WTC11 (cell line): ENCODE results near the gene BMP2. TPM values are rescaled to one million over a fixed set of nuclear protein-coding genes. Genes with fewer than 3 reads are reported as not detected.

Experiments used
- ATAC-seq: fragments of 200-7000 bp; cut with Tn5 transposase; 2 replicates; pipeline ENCODE4 v1.10.0; 2021; ENCODE audit warnings: mild to moderate bottlenecking, moderate library complexity
- CTCF ChIA-PET: fragments of 300-600 bp; sonication (Branson Sonifier 250); formaldehyde crosslinking; loops from one replicate; lab custom pipeline; 2021; ENCODE audit warnings: antibody characterized with exemption; lab: Charles Lee
- POLR2A ChIA-PET: fragments of 350-600 bp; sonication (Branson Sonifier 250); formaldehyde crosslinking; loops from one replicate; lab custom pipeline; 2021; ENCODE audit warnings: antibody characterized with exemption; lab: Charles Lee
- DNase-seq: peaks from one replicate; pipeline ENCODE4 v3.0.0; 2021; ENCODE audit warnings: low spot score
- H3K27ac Mint-ChIP-seq: 2 replicates; pipeline ENCODE4 v1.8.0; 2021; ENCODE audit warnings: mixed read lengths
- H3K27me3 Mint-ChIP-seq: 2 replicates; pipeline ENCODE4 v1.8.0; 2021; ENCODE audit warnings: low read depth, mild to moderate bottlenecking, moderate library complexity, mixed read lengths
- H3K36me3 Mint-ChIP-seq: 2 replicates; pipeline ENCODE4 v1.8.0; 2021; ENCODE audit warnings: mixed read lengths
- H3K4me1 Mint-ChIP-seq: 2 replicates; pipeline ENCODE4 v1.8.0; 2022; ENCODE audit warnings: mixed read lengths
- H3K4me3 Mint-ChIP-seq: 2 replicates; pipeline ENCODE4 v1.8.0; 2021; ENCODE audit warnings: mild to moderate bottlenecking, moderate library complexity, mixed read lengths
- H3K9me3 Mint-ChIP-seq: 2 replicates; pipeline ENCODE4 v1.8.0; 2021; ENCODE audit warnings: mixed read lengths
- CREB1 ChIP-seq: sonication (generic); formaldehyde crosslinking; IDR thresholded peaks from 2 replicates; pipeline ENCODE4 v1.8.0; 2023; ENCODE audit warnings: mild to moderate bottlenecking, missing genetic modification reagents
- CREM ChIP-seq: sonication (generic); formaldehyde crosslinking; IDR thresholded peaks from 2 replicates; pipeline ENCODE4 v1.8.1; 2022; ENCODE audit warnings: mild to moderate bottlenecking, missing genetic modification reagents, moderate library complexity
- E2F4 ChIP-seq: sonication (generic); formaldehyde crosslinking; IDR thresholded peaks from 2 replicates; pipeline ENCODE4 v1.8.1; 2022; ENCODE audit warnings: low read depth, mild to moderate bottlenecking, moderate library complexity, missing genetic modification reagents, borderline replicate concordance
- ETV6 ChIP-seq: sonication (generic); formaldehyde crosslinking; IDR thresholded peaks from 2 replicates; pipeline ENCODE4 v1.8.1; 2022; ENCODE audit warnings: mild to moderate bottlenecking, missing genetic modification reagents
- GRHL2 ChIP-seq: fragments of 250-450 bp; sonication (Bioruptor Pico); IDR thresholded peaks from 2 replicates; pipeline ENCODE4 v1.8.0; 2022; ENCODE audit warnings: mild to moderate bottlenecking, moderate library complexity; ENCODE audit not compliant: insufficient replicate concordance, severe bottlenecking
- IRF2 ChIP-seq: sonication (generic); formaldehyde crosslinking; IDR thresholded peaks from 2 replicates; pipeline ENCODE4 v1.8.0; 2022; ENCODE audit warnings: low read depth, missing genetic modification reagents, borderline replicate concordance
- JUN ChIP-seq: sonication (generic); formaldehyde crosslinking; IDR thresholded peaks from 2 replicates; pipeline ENCODE4 v1.8.0; 2023; ENCODE audit warnings: mild to moderate bottlenecking, missing genetic modification reagents
- MXD4 ChIP-seq: fragments of 250-450 bp; sonication (Bioruptor Pico); IDR thresholded peaks from 2 replicates; pipeline ENCODE4 v1.8.0; 2021; ENCODE audit warnings: mild to moderate bottlenecking, moderate library complexity, borderline replicate concordance
- NFATC4 ChIP-seq: fragments of 250-450 bp; sonication (Bioruptor Pico); IDR thresholded peaks from 2 replicates; pipeline ENCODE4 v1.9.0; 2021; ENCODE audit warnings: mild to moderate bottlenecking
- NR2C2 ChIP-seq: sonication (generic); formaldehyde crosslinking; IDR thresholded peaks from 2 replicates; pipeline ENCODE4 v1.8.0; 2022; ENCODE audit warnings: mild to moderate bottlenecking, missing genetic modification reagents
- OVOL2 ChIP-seq: fragments of 250-450 bp; sonication (Bioruptor Pico); IDR thresholded peaks from 2 replicates; pipeline ENCODE4 v1.9.0; 2021; ENCODE audit warnings: mild to moderate bottlenecking, borderline replicate concordance
- PRRX2 ChIP-seq: fragments of 250-450 bp; sonication (Bioruptor Pico); IDR thresholded peaks from 2 replicates; pipeline ENCODE4 v1.8.0; 2021; ENCODE audit warnings: mild to moderate bottlenecking
- RORB ChIP-seq: fragments of 250-450 bp; sonication (Bioruptor Pico); IDR thresholded peaks from 2 replicates; pipeline ENCODE4 v1.9.0; 2021; ENCODE audit warnings: mild to moderate bottlenecking
- SMAD3 ChIP-seq: sonication (generic); formaldehyde crosslinking; IDR thresholded peaks from 2 replicates; pipeline ENCODE4 v1.8.0; 2022; ENCODE audit warnings: missing genetic modification reagents, mild to moderate bottlenecking, borderline replicate concordance
- SOX15 ChIP-seq: fragments of 250-450 bp; sonication (Bioruptor Pico); IDR thresholded peaks from 2 replicates; pipeline ENCODE4 v1.9.0; 2021; ENCODE audit warnings: mild to moderate bottlenecking
- TEAD4 ChIP-seq: sonication (generic); formaldehyde crosslinking; IDR thresholded peaks from 2 replicates; pipeline ENCODE4 v1.8.0; 2022; ENCODE audit warnings: mild to moderate bottlenecking, missing genetic modification reagents
- ZNF219 ChIP-seq: sonication (generic); formaldehyde crosslinking; IDR thresholded peaks from 2 replicates; pipeline ENCODE4 v1.8.0; 2023; ENCODE audit warnings: missing genetic modification reagents, mild to moderate bottlenecking, borderline replicate concordance
- ZNF532 ChIP-seq: fragments of 250-450 bp; sonication (Bioruptor Pico); IDR thresholded peaks from 2 replicates; pipeline ENCODE4 v1.9.0; 2021; ENCODE audit warnings: mild to moderate bottlenecking, borderline replicate concordance
- total RNA-seq: library from RNA; stranded (reverse); gene quantifications from 3 replicates; pipeline ENCODE4 v1.2.3, GENCODE V29; 2021
- TF ChIP-seq, protein P1 (sequence below): sonication (generic); formaldehyde crosslinking; IDR thresholded peaks from 2 replicates; pipeline ENCODE4 v1.8.0; 2022; ENCODE audit warnings: missing genetic modification reagents

BMP2 gene
- total RNA-seq, 1 experiment from 2014 or later, result 1.3 TPM

GRCh38 chr20:6812530-6812929, 45.0 kb downstream of the BMP2 start:
- Mint-ChIP-seq H3K36me3 (no peaks in the 10 kb centered on the region), H3K9me3 (peaks cover 3% of the 10 kb centered on the region; the same call in 1 of the 2 replicates), H3K4me1 (peaks cover 43% of the 10 kb centered on the region), H3K27me3 (peaks cover 45% of the 10 kb centered on the region), H3K27ac (no peak overlapping the region), H3K4me3 (no peak overlapping the region)
- ChIA-PET CTCF (interaction anchor here (1.0 kb wide), 1 partner anchor 230 kb away, joined by 3 read pairs; no protein-coding TSS in a partner anchor), POLR2A (interaction anchor here (0.6 kb wide), 1 partner anchor 107 kb away, joined by 4 read pairs; no protein-coding TSS in a partner anchor)
- ATAC-seq, result no peak; the same call in 1 of the 2 replicates
- DNase-seq, result no peak
- no peak for TF ChIP-seq SOX15 (CRISPR knock-in tag)
- no peak for TF ChIP-seq NFATC4 (CRISPR knock-in tag)
- no peak for TF ChIP-seq GRHL2 (CRISPR knock-in tag)
- no peak for TF ChIP-seq IRF2 (CRISPR knock-in tag)
- TF ChIP-seq JUN, result no peak
- TF ChIP-seq OVOL2 (CRISPR knock-in tag), result no peak
- no peak for TF ChIP-seq MXD4 (CRISPR knock-in tag)

DNA sequence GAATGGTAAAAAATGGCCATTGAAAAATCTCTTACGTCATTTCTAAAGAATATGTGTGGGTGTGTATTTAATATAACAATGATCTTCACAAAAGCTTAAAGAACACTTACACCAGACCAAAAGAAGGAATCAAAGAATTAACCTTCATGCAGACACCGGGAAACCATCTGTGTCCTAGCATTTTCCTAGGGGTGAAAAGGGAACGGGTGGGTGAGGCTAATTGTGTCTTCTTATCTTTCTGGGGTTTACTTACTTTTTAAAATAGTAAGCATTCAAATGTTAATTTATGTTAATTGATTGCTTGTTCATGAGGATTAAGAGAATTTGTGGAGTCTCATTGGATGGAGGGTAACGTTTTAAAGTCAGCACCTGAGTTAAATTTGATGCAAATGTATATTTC, 47.5 kb downstream of the BMP2 start:
- ATAC-seq (no peak), DNase-seq (no peak)
- TF ChIP-seq RORB (CRISPR knock-in tag) (no peak), NR2C2 (CRISPR knock-in tag) (no peak), ETV6 (no peak), CREM (no peak), TEAD4 (CRISPR knock-in tag) (no peak)
- TF ChIP-seq, protein P1, sequence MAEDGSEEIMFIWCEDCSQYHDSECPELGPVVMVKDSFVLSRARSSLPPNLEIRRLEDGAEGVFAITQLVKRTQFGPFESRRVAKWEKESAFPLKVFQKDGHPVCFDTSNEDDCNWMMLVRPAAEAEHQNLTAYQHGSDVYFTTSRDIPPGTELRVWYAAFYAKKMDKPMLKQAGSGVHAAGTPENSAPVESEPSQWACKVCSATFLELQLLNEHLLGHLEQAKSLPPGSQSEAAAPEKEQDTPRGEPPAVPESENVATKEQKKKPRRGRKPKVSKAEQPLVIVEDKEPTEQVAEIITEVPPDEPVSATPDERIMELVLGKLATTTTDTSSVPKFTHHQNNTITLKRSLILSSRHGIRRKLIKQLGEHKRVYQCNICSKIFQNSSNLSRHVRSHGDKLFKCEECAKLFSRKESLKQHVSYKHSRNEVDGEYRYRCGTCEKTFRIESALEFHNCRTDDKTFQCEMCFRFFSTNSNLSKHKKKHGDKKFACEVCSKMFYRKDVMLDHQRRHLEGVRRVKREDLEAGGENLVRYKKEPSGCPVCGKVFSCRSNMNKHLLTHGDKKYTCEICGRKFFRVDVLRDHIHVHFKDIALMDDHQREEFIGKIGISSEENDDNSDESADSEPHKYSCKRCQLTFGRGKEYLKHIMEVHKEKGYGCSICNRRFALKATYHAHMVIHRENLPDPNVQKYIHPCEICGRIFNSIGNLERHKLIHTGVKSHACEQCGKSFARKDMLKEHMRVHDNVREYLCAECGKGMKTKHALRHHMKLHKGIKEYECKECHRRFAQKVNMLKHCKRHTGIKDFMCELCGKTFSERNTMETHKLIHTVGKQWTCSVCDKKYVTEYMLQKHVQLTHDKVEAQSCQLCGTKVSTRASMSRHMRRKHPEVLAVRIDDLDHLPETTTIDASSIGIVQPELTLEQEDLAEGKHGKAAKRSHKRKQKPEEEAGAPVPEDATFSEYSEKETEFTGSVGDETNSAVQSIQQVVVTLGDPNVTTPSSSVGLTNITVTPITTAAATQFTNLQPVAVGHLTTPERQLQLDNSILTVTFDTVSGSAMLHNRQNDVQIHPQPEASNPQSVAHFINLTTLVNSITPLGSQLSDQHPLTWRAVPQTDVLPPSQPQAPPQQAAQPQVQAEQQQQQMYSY, result no peak
- H3K4me1 Mint-ChIP-seq, result peaks cover 57% of the 10 kb centered on the region
- H3K27ac Mint-ChIP-seq, result no peak overlapping the region
- peaks cover 45% of the 10 kb centered on the region for H3K27me3 Mint-ChIP-seq
- POLR2A ChIA-PET, result no interaction called here
- H3K4me3 Mint-ChIP-seq, result no peak overlapping the region; the same call in 1 of the 2 replicates
- H3K9me3 Mint-ChIP-seq, result peaks cover 3% of the 10 kb centered on the region; the same call in 1 of the 2 replicates
- H3K36me3 Mint-ChIP-seq, result no peaks in the 10 kb centered on the region
- CTCF ChIA-PET, result no interaction called here

DNA sequence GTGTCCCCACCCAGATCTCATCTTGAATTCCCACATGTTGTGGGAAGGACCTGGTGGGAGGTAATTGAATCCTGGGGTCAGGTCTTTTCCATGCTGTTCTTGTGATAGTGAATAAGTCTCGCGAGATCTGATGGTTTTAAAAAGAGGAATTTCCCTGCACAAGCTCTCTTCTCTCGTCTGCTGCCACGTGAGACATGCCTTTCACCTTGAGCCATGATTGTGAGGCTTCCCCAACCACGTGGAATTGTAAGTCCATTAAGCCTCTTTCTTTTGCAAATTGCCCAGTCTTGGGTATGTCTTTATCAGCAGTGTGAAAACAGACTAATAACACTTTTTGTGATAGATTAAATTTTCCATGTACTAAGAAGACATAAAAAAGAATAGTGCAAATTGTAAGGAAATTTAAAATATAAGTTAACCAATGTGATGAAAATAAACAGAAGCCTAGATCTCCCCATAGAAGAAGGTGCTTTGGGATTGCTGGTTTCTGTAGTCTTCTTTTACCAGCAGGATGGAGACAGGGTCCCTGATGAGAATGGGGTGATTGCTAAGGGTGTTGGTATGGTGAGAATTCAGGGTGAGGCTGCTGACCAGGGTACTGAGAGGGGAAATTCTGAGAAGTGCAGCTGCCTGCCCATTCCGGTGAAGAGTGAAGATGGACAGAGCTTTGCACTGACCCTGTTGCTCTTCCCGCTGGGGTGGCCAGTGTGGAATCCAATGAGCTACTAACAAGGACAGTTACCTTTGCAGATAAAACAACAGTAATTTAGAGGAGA, 50.7 kb downstream of the BMP2 start:
- TF ChIP-seq JUN (peak; percentile 31; the same call in 1 of the 2 replicates), SMAD3 (CRISPR knock-in tag) (no peak)
- H3K4me1 Mint-ChIP-seq, result peaks cover 49% of the 10 kb centered on the region
- H3K36me3 Mint-ChIP-seq, result no peaks in the 10 kb centered on the region
- H3K9me3 Mint-ChIP-seq, result peaks cover 3% of the 10 kb centered on the region; the same call in 1 of the 2 replicates
- ChIA-PET POLR2A (no interaction called here), CTCF (interaction anchor here (0.9 to 1.1 kb wide), 2 partner anchors 11 to 235 kb away, joined by 3 read pairs; no protein-coding TSS in a partner anchor)
- H3K27ac Mint-ChIP-seq, result no peak overlapping the region
- ATAC-seq (peak; percentile 87), DNase-seq (peak; percentile 28)
- H3K27me3 Mint-ChIP-seq, result peaks cover 29% of the 10 kb centered on the region
- no peak overlapping the region for H3K4me3 Mint-ChIP-seq

- H3K27ac Mint-ChIP-seq, result no peak overlapping the region
- ATAC-seq, result peak; percentile 63
- CTCF ChIA-PET, result interaction anchor here (1.1 to 2.9 kb wide), 4 partner anchors 53 to 236 kb away, joined by 3 to 12 read pairs (median 4); partner anchors contain the start of gene BMP2
- TF ChIP-seq ZNF532 (CRISPR knock-in tag) (no peak), NFATC4 (CRISPR knock-in tag) (no peak), CREB1 (no peak), ZNF219 (CRISPR knock-in tag) (no peak), E2F4 (CRISPR knock-in tag) (no peak), PRRX2 (CRISPR knock-in tag) (no peak)
These were observed 52.1 kb downstream of the BMP2 start for GRCh38 chr20:6819599-6819998.

More at GRCh38 chr20:6819599-6819998, 52.1 kb downstream of the BMP2 start:
- Mint-ChIP-seq H3K27me3 (peaks cover 19% of the 10 kb centered on the region), H3K4me1 (peaks cover 38% of the 10 kb centered on the region), H3K4me3 (no peak overlapping the region), H3K36me3 (no peaks in the 10 kb centered on the region), H3K9me3 (peaks cover 3% of the 10 kb centered on the region; the same call in 1 of the 2 replicates)
- POLR2A ChIA-PET, result no interaction called here
- DNase-seq, result no peak
